NCI-H345 (cell line): ENCODE measurements around the gene STAT5B.
"Not testable (repeated sequence)": the region's sequence is repeated elsewhere in the genome, so short reads cannot be mapped to it uniquely, and the experiment has no call there.

Source experiments
- DNase-seq: peaks from one replicate; lab custom pipeline; 2025; lab: John Stamatoyannopoulos, UW

The STAT5B gene

GRCh38 chr17:42266918-42267766 lies 9.0 kb downstream of the STAT5B start:
- no peak for DNase-seq

GRCh38 chr17:42266462-42266861 lies 9.7 kb downstream of the STAT5B start:
- DNase-seq = no peak

- DNase-seq = not testable (repeated sequence)
These were observed 11.8 kb downstream of the STAT5B start for GRCh38 chr17:42264366-42264765.

- DNase-seq = no peak
These were observed 15.9 kb downstream of the STAT5B start for GRCh38 chr17:42260318-42260717.

- no peak for DNase-seq
These were observed 20.7 kb downstream of the STAT5B start for GRCh38 chr17:42255445-42255844.

GRCh38 chr17:42253578-42253977 lies 22.6 kb downstream of the STAT5B start:
- no peak for DNase-seq

GRCh38 chr17:42252597-42253550 lies 23.3 kb downstream of the STAT5B start:
- DNase-seq = no peak

- no peak for DNase-seq
These were observed 25.1 kb downstream of the STAT5B start for GRCh38 chr17:42251115-42251514.

- no peak for DNase-seq
These were observed 26.3 kb downstream of the STAT5B start for GRCh38 chr17:42249681-42250446.

- no peak for DNase-seq
These were observed 27.6 kb downstream of the STAT5B start for GRCh38 chr17:42248351-42249179.

- no peak for DNase-seq
These were observed 28.5 kb downstream of the STAT5B start for GRCh38 chr17:42247734-42248133.

- no peak for DNase-seq
These were observed 29.7 kb downstream of the STAT5B start for GRCh38 chr17:42246515-42246914.

- not testable (repeated sequence) for DNase-seq
These were observed 31.0 kb downstream of the STAT5B start for GRCh38 chr17:42245183-42245582.

- DNase-seq = not testable (repeated sequence)
These were observed 32.1 kb downstream of the STAT5B start for GRCh38 chr17:42244116-42244515.

GRCh38 chr17:42243493-42243982 lies 32.7 kb downstream of the STAT5B start:
- no peak for DNase-seq

- no peak for DNase-seq
These were observed 34.3 kb downstream of the STAT5B start for GRCh38 chr17:42241871-42242270.

- DNase-seq = not testable (repeated sequence)
These were observed 35.3 kb downstream of the STAT5B start for GRCh38 chr17:42240863-42241262.

- DNase-seq = no peak
These were observed 36.0 kb downstream of the STAT5B start for GRCh38 chr17:42240201-42240600.

- DNase-seq = not testable (repeated sequence)
These were observed 36.6 kb downstream of the STAT5B start for GRCh38 chr17:42239576-42239975.

GRCh38 chr17:42236760-42237159 lies 39.4 kb downstream of the STAT5B start:
- no peak for DNase-seq

GRCh38 chr17:42233994-42234393 lies 42.2 kb downstream of the STAT5B start:
- no peak for DNase-seq
